Measurements from ENCODE around the gene PRX.
"Not testable (repeated sequence)": the region's sequence is repeated elsewhere in the genome, so short reads cannot be mapped to it uniquely, and the experiment has no call there.

PRX gene

GRCh38 chr19:40413291-40413845 lies at the start of gene PRX:
PRX (minus strand) TSS chr19:40413378; CDS start chr19:40407932, 5,446 bp downstream.
- no peak for DNase-seq (ENCODE audit: extremely low spot score)
- TF ChIP-seq NFRKB (IDR thresholded peaks at IDR 0.05) (no peak), HDGF (IDR thresholded peaks at IDR 0.05; ENCODE audit: borderline replicate concordance) (no peak), SP1 (IDR thresholded peaks at IDR 0.05) (no peak), ZNF384 (IDR thresholded peaks at IDR 0.05) (no peak), LEF1 (IDR thresholded peaks at IDR 0.05; ENCODE audit: borderline replicate concordance) (no peak), FOXM1 (IDR thresholded peaks at IDR 0.05; ENCODE audit: borderline replicate concordance) (no peak), SUZ12 (IDR thresholded peaks at IDR 0.05) (no peak), TARDBP (IDR thresholded peaks at IDR 0.05) (no peak), CTBP1 (IDR thresholded peaks at IDR 0.05; ENCODE audit: borderline replicate concordance) (no peak), L3MBTL2 (conservative IDR thresholded peaks at IDR 0.05) (no peak)
- CTCF ChIA-PET = no interaction called here
- POLR2A ChIA-PET = interaction anchor here (0.8 to 1.9 kb wide), 2 partner anchors 9 to 13 kb away, joined by 3 to 9 read pairs; partner anchors contain the start of gene SERTAD1

- DNase-seq (ENCODE audit: extremely low spot score) = no peak
- POLR2A ChIA-PET = interaction anchor here (1.0 kb wide), 1 partner anchor 28 kb away, joined by 3 read pairs; no protein-coding TSS in a partner anchor
- CTCF ChIA-PET = interaction anchor here (1.1 kb wide), 1 partner anchor 8 kb away, joined by 3 read pairs; no protein-coding TSS in a partner anchor
Observed at GRCh38 chr19:40461669-40462221, 48.6 kb upstream of the PRX start.

GRCh38 chr19:40460185-40460584 lies 47.0 kb upstream of the PRX start:
- CTCF ChIA-PET = no interaction called here
- DNase-seq (ENCODE audit: extremely low spot score) = no peak
- POLR2A ChIA-PET = no interaction called here
- TF ChIP-seq FOXM1 (IDR thresholded peaks at IDR 0.05; ENCODE audit: borderline replicate concordance) (no peak), SP1 (IDR thresholded peaks at IDR 0.05) (no peak), ZNF384 (IDR thresholded peaks at IDR 0.05) (no peak), HDGF (IDR thresholded peaks at IDR 0.05; ENCODE audit: borderline replicate concordance) (no peak), L3MBTL2 (conservative IDR thresholded peaks at IDR 0.05) (no peak), TARDBP (IDR thresholded peaks at IDR 0.05) (no peak), ARNT (IDR thresholded peaks at IDR 0.05) (no peak), BHLHE40 (IDR thresholded peaks at IDR 0.05; ENCODE audit: borderline replicate concordance) (no peak), CTBP1 (IDR thresholded peaks at IDR 0.05; ENCODE audit: borderline replicate concordance) (no peak), PKNOX1 (IDR thresholded peaks at IDR 0.05) (no peak), ELF4 (IDR thresholded peaks at IDR 0.05) (no peak), FOXA1 (IDR thresholded peaks at IDR 0.05) (no peak), LEF1 (IDR thresholded peaks at IDR 0.05; ENCODE audit: borderline replicate concordance) (no peak), SUZ12 (IDR thresholded peaks at IDR 0.05) (no peak), FOXK2 (IDR thresholded peaks at IDR 0.05) (no peak), NFRKB (IDR thresholded peaks at IDR 0.05) (no peak)

More at GRCh38 chr19:40461669-40462221, 48.6 kb upstream of the PRX start:
- TF ChIP-seq HDGF (IDR thresholded peaks at IDR 0.05; ENCODE audit: borderline replicate concordance) = no peak
- TF ChIP-seq SP1 (IDR thresholded peaks at IDR 0.05) = no peak
- no peak for TF ChIP-seq FOXK2 (IDR thresholded peaks at IDR 0.05)
- no peak for TF ChIP-seq FOXA1 (IDR thresholded peaks at IDR 0.05)

GRCh38 chr19:40458597-40458974 lies 45.4 kb upstream of the PRX start:
- ChIA-PET POLR2A (no interaction called here), CTCF (no interaction called here)
- TF ChIP-seq ELF4 (IDR thresholded peaks at IDR 0.05) (no peak), SP1 (IDR thresholded peaks at IDR 0.05) (no peak), BHLHE40 (IDR thresholded peaks at IDR 0.05; ENCODE audit: borderline replicate concordance) (no peak), ARNT (IDR thresholded peaks at IDR 0.05) (no peak), TARDBP (IDR thresholded peaks at IDR 0.05) (no peak), NFRKB (IDR thresholded peaks at IDR 0.05) (no peak), FOXM1 (IDR thresholded peaks at IDR 0.05; ENCODE audit: borderline replicate concordance) (no peak), LEF1 (IDR thresholded peaks at IDR 0.05; ENCODE audit: borderline replicate concordance) (no peak), L3MBTL2 (conservative IDR thresholded peaks at IDR 0.05) (no peak), SUZ12 (IDR thresholded peaks at IDR 0.05) (no peak), FOXA1 (IDR thresholded peaks at IDR 0.05) (no peak)
- DNase-seq (ENCODE audit: extremely low spot score) = no peak

GRCh38 chr19:40457953-40458596 lies 44.9 kb upstream of the PRX start:
- ChIA-PET POLR2A (no interaction called here), CTCF (interaction anchor here (0.5 kb wide), 1 partner anchor 7 kb away, joined by 3 read pairs; the partner anchor contains the start of gene BLVRB)
- TF ChIP-seq FOXA1 (IDR thresholded peaks at IDR 0.05) (no peak), TARDBP (IDR thresholded peaks at IDR 0.05) (no peak), ARNT (IDR thresholded peaks at IDR 0.05) (no peak), SP1 (IDR thresholded peaks at IDR 0.05) (no peak), HDGF (IDR thresholded peaks at IDR 0.05; ENCODE audit: borderline replicate concordance) (no peak), ELF4 (IDR thresholded peaks at IDR 0.05) (no peak), FOXK2 (IDR thresholded peaks at IDR 0.05) (no peak), BHLHE40 (IDR thresholded peaks at IDR 0.05; ENCODE audit: borderline replicate concordance) (no peak), NFRKB (IDR thresholded peaks at IDR 0.05) (no peak)
- no peak for DNase-seq (ENCODE audit: extremely low spot score)

- POLR2A ChIA-PET = no interaction called here
- DNase-seq (ENCODE audit: extremely low spot score) = no peak
- TF ChIP-seq FOXM1 (IDR thresholded peaks at IDR 0.05; ENCODE audit: borderline replicate concordance) (no peak), L3MBTL2 (conservative IDR thresholded peaks at IDR 0.05) (no peak), SUZ12 (IDR thresholded peaks at IDR 0.05) (no peak), FOXK2 (IDR thresholded peaks at IDR 0.05) (no peak), PKNOX1 (IDR thresholded peaks at IDR 0.05) (no peak), LEF1 (IDR thresholded peaks at IDR 0.05; ENCODE audit: borderline replicate concordance) (no peak), ELF4 (IDR thresholded peaks at IDR 0.05) (no peak), FOXA1 (IDR thresholded peaks at IDR 0.05) (no peak), ZNF384 (IDR thresholded peaks at IDR 0.05) (no peak), SP1 (IDR thresholded peaks at IDR 0.05) (no peak), BHLHE40 (IDR thresholded peaks at IDR 0.05; ENCODE audit: borderline replicate concordance) (no peak), CTBP1 (IDR thresholded peaks at IDR 0.05; ENCODE audit: borderline replicate concordance) (no peak), TARDBP (IDR thresholded peaks at IDR 0.05) (no peak), HDGF (IDR thresholded peaks at IDR 0.05; ENCODE audit: borderline replicate concordance) (no peak), ARNT (IDR thresholded peaks at IDR 0.05) (no peak), NFRKB (IDR thresholded peaks at IDR 0.05) (no peak)
- CTCF ChIA-PET = no interaction called here
Observed at GRCh38 chr19:40457048-40457447, 43.9 kb upstream of the PRX start.

- DNase-seq (ENCODE audit: extremely low spot score) = not testable (repeated sequence)
- CTCF ChIA-PET = interaction anchor here (0.9 to 2.0 kb wide), 3 partner anchors 8 to 12 kb away, joined by 3 to 7 read pairs (median 4); partner anchors contain the start of gene BLVRB
- POLR2A ChIA-PET = interaction anchor here (0.6 kb wide), 1 partner anchor 22 kb away, joined by 4 read pairs; no protein-coding TSS in a partner anchor
Observed at GRCh38 chr19:40453943-40454342, 40.8 kb upstream of the PRX start.

Data from HEK293T (cell line).